C4-2B (cell line): ENCODE data around the gene HSPA5.
"Not testable (repeated sequence)": the region's sequence is repeated elsewhere in the genome, so short reads cannot be mapped to it uniquely, and the experiment has no call there.

Experiments used
- CTCF ChIP-seq: fragments of 450-650 bp; conservative IDR thresholded peaks from 2 replicates; pipeline ENCODE4 v1.5.1; 2017; ENCODE audit warnings: mild to moderate bottlenecking
- ZFX ChIP-seq: fragments of 450-650 bp; IDR thresholded peaks from 2 replicates; pipeline ENCODE4 v1.6.1; 2017

DNA sequence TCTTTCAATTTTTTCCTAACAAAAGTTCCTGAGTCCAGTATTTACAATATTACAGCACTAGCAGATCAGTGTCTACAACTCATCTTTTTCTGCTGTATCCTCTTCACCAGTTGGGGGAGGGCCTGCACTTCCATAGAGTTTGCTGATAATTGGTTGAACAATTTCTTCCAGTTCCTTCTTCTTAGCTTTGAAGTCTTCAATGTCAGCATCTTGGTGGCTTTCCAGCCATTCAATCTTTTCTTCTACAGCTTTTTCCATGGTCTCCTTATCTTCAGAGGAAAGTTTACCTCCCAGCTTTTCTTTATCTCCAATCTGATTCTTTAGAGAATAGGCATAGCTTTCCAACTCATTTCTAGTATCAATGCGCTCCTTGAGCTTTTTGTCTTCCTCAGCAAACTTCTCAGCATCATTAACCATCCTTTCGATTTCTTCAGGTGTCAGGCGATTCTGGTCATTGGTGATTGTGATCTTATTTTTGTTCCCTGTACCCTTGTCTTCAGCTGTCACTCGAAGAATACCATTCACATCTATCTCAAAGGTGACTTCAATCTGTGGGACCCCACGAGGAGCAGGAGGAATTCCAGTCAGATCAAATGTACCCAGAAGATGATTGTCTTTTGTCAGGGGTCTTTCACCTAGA is 4.5 kb downstream of the HSPA5 start:
- TF ChIP-seq CTCF, ZFX: not testable (repeated sequence)
